ENCODE measurements around the gene SOX11. TPM values are rescaled to one million over a fixed set of nuclear protein-coding genes. Genes with fewer than 3 reads are reported as not detected.
"Not testable (repeated sequence)": the region's sequence is repeated elsewhere in the genome, so short reads cannot be mapped to it uniquely, and the experiment has no call there.

SOX11 gene
- polyA plus RNA-seq, 1 donor from 2014 or later = 146 TPM

GRCh38 chr2:5665066-5665465 lies 27.1 kb upstream of the SOX11 start:
- Histone ChIP-seq H3K9me3 (ENCODE audit: low read length) (no peaks in the 10 kb centered on the region), H4K20me1 (ENCODE audit: insufficient read depth) (no peaks in the 10 kb centered on the region), H3F3A (ENCODE audit: insufficient read depth, low read length, poor library complexity, severe bottlenecking) (no peaks in the 10 kb centered on the region), H3K27me3 (ENCODE audit: insufficient read depth, low read depth, low read length) (no peaks in the 10 kb centered on the region), H3K9ac (ENCODE audit: low read length) (no peak overlapping the region), H3K36me3 (ENCODE audit: insufficient read depth, low read length) (no peaks in the 10 kb centered on the region), H3K9me2 (ENCODE audit: insufficient read depth, low read length) (no peaks in the 10 kb centered on the region), H2AFZ (ENCODE audit: low read depth, low read length) (no peak overlapping the region), H3K4me3 (ENCODE audit: low read length) (no peak overlapping the region), H3K4me2 (ENCODE audit: low read length) (no peak overlapping the region), H3K27ac (ENCODE audit: low read length) (no peak overlapping the region), H3K79me2 (replicated peaks; ENCODE audit: insufficient read depth, low read length) (no peaks in the 10 kb centered on the region)
- TF ChIP-seq SMC3 (conservative IDR thresholded peaks at IDR 0.05; ENCODE audit: poor library complexity) = no peak
- TF ChIP-seq RAD21 (conservative IDR thresholded peaks at IDR 0.05) = no peak
- no peak for TF ChIP-seq EZH2 (IDR thresholded peaks at IDR 0.05; ENCODE audit: borderline replicate concordance, insufficient read depth, low read length, poor library complexity, severe bottlenecking)

- Histone ChIP-seq H3K9me3 (ENCODE audit: low read length) (no peaks in the 10 kb centered on the region), H3K27ac (ENCODE audit: low read length) (no peak overlapping the region), H3K36me3 (ENCODE audit: insufficient read depth, low read length) (no peaks in the 10 kb centered on the region), H3K9me2 (ENCODE audit: insufficient read depth, low read length) (no peaks in the 10 kb centered on the region), H3K79me2 (replicated peaks; ENCODE audit: insufficient read depth, low read length) (no peaks in the 10 kb centered on the region), H2AFZ (ENCODE audit: low read depth, low read length) (no peak overlapping the region), H4K20me1 (ENCODE audit: insufficient read depth) (no peaks in the 10 kb centered on the region), H3K9ac (ENCODE audit: low read length) (no peak overlapping the region), H3F3A (ENCODE audit: insufficient read depth, low read length, poor library complexity, severe bottlenecking) (no peaks in the 10 kb centered on the region), H3K4me2 (ENCODE audit: low read length) (no peak overlapping the region), H3K4me3 (ENCODE audit: low read length) (no peak overlapping the region), H3K27me3 (ENCODE audit: insufficient read depth, low read depth, low read length) (no peaks in the 10 kb centered on the region)
- no peak for TF ChIP-seq SMC3 (conservative IDR thresholded peaks at IDR 0.05; ENCODE audit: poor library complexity)
- TF ChIP-seq POLR2AphosphoS5 (IDR thresholded peaks at IDR 0.05) = no peak
- no peak for TF ChIP-seq TAF1 (IDR thresholded peaks at IDR 0.05; ENCODE audit: low read depth)
These were observed 25.4 kb upstream of the SOX11 start for GRCh38 chr2:5666798-5667197.

GRCh38 chr2:5667655-5668054 lies 24.5 kb upstream of the SOX11 start:
- H3K9me2 ChIP-seq (ENCODE audit: insufficient read depth, low read length); H3K79me2 ChIP-seq (replicated peaks; ENCODE audit: insufficient read depth, low read length); H3K27ac ChIP-seq (ENCODE audit: low read length); H3F3A ChIP-seq (ENCODE audit: insufficient read depth, low read length, poor library complexity, severe bottlenecking); H3K36me3 ChIP-seq (ENCODE audit: insufficient read depth, low read length); H2AFZ ChIP-seq (ENCODE audit: low read depth, low read length); H3K4me2 ChIP-seq (ENCODE audit: low read length); H4K20me1 ChIP-seq (ENCODE audit: insufficient read depth); H3K4me3 ChIP-seq (ENCODE audit: low read length); H3K9ac ChIP-seq (ENCODE audit: low read length); H3K27me3 ChIP-seq (ENCODE audit: insufficient read depth, low read depth, low read length); H3K9me3 ChIP-seq (ENCODE audit: low read length): not testable (repeated sequence)

GRCh38 chr2:5668682-5669250 lies 23.4 kb upstream of the SOX11 start:
- H3K36me3 ChIP-seq (ENCODE audit: insufficient read depth, low read length) = no peaks in the 10 kb centered on the region
- H3K9ac ChIP-seq (ENCODE audit: low read length) = no peak overlapping the region
- no peaks in the 10 kb centered on the region for H3K9me2 ChIP-seq (ENCODE audit: insufficient read depth, low read length)
- no peak overlapping the region for H2AFZ ChIP-seq (ENCODE audit: low read depth, low read length)
- no peaks in the 10 kb centered on the region for H3K9me3 ChIP-seq (ENCODE audit: low read length)
- TF ChIP-seq EP300 (conservative IDR thresholded peaks at IDR 0.05; ENCODE audit: poor library complexity, severe bottlenecking) = no peak
- TF ChIP-seq EZH2 (IDR thresholded peaks at IDR 0.05; ENCODE audit: borderline replicate concordance, insufficient read depth, low read length, poor library complexity, severe bottlenecking) = no peak
- no peak for TF ChIP-seq RAD21 (conservative IDR thresholded peaks at IDR 0.05)
- no peak for TF ChIP-seq TAF1 (IDR thresholded peaks at IDR 0.05; ENCODE audit: low read depth)
- TF ChIP-seq POLR2AphosphoS5 (IDR thresholded peaks at IDR 0.05) = no peak
- H3K4me2 ChIP-seq (ENCODE audit: low read length) = no peak overlapping the region
- H3F3A ChIP-seq (ENCODE audit: insufficient read depth, low read length, poor library complexity, severe bottlenecking) = no peaks in the 10 kb centered on the region
- H3K79me2 ChIP-seq (replicated peaks; ENCODE audit: insufficient read depth, low read length) = no peaks in the 10 kb centered on the region
- no peaks in the 10 kb centered on the region for H4K20me1 ChIP-seq (ENCODE audit: insufficient read depth)
- H3K4me3 ChIP-seq (ENCODE audit: low read length) = no peak overlapping the region
- H3K27me3 ChIP-seq (ENCODE audit: insufficient read depth, low read depth, low read length) = no peaks in the 10 kb centered on the region
- no peak overlapping the region for H3K27ac ChIP-seq (ENCODE audit: low read length)
